ENCODE data around the gene GPC1.

GPC1 gene

DNA sequence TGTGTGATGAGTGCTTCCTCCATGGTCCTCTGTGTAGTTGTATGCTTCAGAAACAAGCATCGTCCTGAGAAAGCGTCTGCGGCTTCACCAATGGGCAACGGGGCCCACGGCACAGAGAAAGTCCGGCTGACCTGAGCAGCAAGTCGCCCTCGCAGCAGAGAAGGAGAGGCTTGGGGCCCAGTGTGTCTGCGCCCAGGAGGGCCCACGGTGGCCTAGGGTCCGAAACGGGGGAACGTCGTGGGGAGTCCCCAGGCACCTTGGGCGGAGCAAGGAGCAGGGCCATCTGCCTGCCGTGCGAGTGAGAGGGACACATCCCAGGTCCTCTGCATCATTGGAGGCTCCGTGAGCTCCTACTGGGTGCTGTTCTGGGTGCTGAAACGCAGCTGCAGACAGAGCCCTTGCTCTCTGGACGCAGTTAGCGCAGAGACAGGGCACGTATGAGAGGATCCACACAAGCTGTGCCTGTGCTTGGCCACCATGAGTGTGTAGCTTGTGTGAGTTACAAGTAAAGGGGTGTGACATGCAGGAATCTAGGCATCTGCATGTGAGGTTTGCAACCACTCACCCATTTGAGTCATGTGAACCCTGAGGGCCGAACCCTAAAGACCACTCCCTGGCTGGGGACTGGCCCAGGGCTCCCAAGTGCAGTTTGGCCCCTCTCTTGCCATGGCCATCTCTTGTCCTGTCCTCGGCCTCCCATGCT is 10.6 kb downstream of the GPC1 start:
- no peak for DNase-seq

- DNase-seq = no peak
Observed at GRCh38 chr2:240446664-240447175, 11.3 kb downstream of the GPC1 start.

GRCh38 chr2:240447331-240447730 is 11.9 kb downstream of the GPC1 start:
- DNase-seq = no peak

- DNase-seq = no peak
Observed at GRCh38 chr2:240447934-240448333, 12.5 kb downstream of the GPC1 start.

- no peak for DNase-seq
Observed at GRCh38 chr2:240448387-240449274, 13.2 kb downstream of the GPC1 start.

DNA sequence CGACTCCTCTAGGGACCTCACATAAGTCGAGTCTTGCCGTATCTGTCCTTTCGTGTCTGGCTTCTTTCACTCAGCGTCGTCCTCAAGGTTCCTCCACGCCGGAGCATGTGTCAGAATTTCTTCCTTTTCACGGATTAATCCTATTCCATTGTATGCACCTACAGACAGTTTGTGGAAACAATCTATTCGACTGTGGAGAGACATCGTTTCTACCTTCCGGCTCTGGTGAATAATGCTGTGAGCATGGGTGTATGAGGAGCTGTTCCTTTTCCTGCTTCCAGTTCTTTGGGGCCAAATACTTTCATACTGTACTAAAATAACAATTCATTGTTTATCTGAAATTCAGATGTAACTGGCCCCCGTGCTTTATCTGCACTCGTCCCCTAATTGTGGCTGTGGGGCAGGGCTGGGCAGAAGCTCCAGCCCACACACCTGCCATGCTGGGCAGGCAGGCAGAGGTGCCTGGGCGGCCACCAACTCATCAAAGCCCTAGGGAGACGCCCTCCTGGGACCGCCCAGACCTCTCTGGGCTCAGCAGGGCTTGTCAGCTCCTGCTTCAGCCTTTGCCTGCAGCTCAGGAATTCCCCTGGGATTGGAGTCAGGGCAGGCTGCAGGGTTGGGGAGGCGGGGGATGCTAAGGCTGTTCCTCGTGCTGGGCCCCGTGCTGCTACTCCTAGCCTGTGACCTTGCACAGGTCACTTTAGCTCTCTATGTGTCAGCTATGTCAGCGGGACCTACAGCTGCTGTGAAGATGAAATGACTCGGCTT is 14.5 kb downstream of the GPC1 start:
- DNase-seq = no peak

- DNase-seq = no peak
Observed at GRCh38 chr2:240450532-240451107, 15.2 kb downstream of the GPC1 start.

DNA sequence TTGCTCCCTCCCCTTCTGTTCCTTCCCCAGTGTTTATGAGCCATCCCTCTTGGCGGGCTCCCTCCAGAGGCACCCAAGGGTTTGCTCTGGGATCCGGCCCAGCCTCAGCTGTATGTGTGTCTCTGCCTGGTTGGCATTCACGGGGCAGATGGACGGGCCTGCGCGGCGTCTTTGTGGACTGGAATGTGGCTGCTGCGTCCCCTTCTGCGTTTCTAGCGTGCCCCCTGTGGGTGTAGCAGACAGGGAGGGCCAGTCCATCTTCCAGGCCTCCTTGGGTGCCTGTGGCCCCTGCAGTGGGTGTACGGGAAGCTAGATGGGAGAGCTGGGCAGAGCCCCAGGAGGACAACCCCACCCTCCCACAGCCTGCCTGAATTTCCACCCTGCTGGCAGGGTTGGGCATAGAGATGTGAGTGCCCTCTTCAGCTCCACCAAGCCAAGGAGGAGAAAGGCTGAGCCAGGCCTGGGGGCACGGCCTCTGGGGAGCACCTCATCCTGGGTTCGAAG is 15.7 kb downstream of the GPC1 start:
- no peak for DNase-seq

GRCh38 chr2:240451791-240452461 is 16.5 kb downstream of the GPC1 start:
- no peak for DNase-seq

DNA sequence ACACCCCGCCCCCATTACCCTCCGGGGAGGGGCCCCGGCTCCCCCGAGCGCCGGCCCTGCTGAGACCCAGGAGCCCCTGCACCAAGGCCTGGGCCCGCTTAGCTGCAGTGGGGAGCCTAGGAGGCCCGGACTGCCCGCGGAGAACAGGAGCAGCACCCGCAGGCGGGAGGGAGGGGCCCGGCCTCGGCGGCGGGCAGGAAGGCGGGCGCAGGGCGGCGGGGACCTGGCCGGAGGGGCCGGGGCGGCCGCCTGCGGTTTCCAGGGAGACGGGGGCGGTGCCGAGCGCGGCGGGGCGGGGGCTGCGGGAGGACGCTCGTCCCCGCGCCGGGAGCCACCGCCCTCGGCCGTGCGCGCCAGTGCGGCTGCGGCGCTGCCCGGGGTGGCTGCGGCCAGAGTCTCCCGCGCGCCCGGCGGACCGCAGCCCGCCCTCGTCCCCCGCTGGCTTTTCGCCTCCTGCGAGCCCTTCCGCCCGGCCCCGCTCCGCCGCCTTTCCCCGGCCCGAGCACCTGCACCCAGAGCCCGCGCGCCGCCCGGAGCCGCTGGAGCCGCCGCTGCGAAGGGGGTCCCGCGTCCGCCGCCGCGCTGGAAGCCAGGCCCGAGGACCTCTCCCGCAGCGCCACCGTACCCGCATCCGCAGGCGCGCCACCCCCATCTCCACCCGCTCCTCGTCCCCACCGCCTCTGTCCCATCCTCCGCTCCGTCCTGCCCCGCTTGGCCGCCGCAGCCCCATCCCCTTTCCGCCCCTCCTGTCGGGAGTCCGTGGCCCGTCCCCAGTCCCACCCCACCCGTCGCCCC is 17.2 kb downstream of the GPC1 start:
- peak in 1 of 2 donors; percentile 43 for DNase-seq

DNA sequence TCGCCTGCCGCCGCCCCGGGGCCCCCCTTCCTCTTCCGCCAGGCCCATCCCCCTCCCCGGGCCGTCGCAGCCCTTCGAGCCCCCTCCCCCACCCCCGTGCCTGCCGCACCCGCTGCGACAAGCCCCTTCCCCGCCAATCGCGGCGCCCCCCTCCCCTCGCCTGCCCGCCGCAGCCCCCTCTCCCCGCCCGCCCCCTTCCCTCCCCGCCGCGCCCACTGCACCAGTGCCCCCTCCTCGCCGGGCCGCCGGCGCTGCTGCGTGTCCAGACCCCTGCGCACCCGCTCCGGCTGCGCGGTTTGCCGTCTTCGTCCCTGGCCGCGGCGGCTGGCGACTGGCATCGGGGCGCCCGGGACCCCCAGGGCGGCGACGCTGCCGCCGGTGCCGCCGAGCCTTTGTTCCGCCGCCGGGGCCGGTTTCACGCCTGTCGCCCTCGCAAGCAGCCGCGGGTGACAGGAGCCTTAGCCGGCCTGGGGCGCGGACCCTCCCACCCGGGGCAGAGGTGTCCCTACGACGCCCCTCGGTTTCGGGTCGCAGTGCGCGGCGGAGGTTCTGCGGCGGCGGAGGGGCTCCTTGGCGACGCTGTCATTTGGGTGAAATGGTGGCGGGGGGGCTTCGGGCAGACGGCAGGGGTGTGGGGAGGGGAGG is 18.1 kb downstream of the GPC1 start:
- DNase-seq = no peak

DNA sequence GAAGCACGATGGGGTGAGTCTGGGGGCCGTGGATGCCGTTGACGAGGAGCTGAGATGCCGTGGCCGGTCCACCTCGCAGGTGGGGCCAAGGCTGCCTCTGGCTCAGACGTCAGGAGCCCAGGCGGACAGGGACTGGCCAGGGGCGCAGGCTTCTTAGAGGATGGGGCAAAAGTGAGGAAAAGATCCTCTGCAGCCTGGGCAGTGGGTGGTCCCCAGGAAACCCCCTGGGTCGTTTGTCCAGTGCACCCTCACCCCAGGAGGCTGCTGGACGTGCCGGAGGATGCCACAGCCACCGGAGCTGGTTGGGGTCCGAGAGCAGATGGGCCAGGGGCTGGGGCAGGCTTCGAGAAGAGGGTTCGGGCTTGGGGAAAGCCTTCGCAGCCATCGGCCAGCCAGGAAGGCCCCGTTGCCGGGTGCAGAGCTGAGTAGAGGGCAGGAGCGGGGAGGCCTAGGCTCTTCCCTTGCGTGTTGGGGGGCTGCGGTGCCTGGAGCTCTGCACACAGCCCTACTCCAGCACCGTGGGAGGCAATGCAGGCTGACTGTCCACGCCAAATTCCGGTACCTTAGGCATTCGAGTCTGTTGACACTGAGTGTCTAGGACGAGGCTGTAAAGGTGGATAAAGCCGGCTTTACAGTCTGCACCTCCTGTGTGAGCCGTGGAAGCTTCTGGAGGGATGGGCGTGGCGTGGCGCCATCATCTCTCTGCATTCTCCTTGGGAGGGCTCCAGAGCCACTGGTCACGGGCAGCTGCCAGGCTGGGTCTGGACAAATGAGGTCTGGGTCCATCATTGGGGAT is 18.8 kb downstream of the GPC1 start:
- no peak for DNase-seq

GRCh38 chr2:240455272-240455646 is 19.8 kb downstream of the GPC1 start:
- DNase-seq = no peak

GRCh38 chr2:240455647-240456446 is 20.4 kb downstream of the GPC1 start:
- no peak for DNase-seq

DNA sequence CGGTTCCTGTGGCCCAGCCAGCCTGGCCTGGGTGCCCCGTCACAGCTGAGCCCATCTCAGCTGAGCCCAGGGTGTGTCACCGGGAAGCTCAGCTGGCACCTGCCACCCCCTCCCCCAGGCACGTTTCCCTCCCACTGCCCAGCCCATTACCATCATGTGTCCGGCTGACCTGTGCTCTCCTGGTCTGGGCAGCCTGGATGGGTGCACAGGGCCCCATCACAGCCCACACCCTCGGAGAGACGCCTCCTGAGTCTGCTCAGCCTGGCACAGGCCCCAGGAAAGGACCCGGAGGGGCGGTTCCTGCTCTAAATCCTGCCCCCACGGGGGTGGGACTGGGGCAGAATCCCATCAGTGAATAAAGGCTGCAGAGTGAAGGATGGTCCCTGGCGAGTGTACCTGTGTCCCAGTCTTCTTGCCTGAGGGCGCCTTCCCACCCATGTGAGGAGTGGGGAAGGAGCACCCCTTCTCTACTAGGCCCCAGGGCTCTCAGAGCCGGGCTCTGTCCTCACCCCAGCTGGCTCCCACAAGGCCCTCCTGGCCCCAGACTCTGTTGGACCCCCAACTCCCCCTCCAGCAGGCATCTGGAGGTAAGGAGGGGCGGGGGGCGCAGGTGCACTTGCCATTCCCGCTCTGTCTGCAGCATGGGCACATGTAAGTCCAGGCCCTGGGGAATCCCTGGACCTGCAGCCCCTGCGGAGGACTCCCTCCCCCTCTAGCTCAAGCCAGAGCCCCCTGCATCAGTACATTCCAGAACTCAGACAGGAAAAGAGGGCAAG is 21.2 kb downstream of the GPC1 start:
- DNase-seq = no peak

DNA sequence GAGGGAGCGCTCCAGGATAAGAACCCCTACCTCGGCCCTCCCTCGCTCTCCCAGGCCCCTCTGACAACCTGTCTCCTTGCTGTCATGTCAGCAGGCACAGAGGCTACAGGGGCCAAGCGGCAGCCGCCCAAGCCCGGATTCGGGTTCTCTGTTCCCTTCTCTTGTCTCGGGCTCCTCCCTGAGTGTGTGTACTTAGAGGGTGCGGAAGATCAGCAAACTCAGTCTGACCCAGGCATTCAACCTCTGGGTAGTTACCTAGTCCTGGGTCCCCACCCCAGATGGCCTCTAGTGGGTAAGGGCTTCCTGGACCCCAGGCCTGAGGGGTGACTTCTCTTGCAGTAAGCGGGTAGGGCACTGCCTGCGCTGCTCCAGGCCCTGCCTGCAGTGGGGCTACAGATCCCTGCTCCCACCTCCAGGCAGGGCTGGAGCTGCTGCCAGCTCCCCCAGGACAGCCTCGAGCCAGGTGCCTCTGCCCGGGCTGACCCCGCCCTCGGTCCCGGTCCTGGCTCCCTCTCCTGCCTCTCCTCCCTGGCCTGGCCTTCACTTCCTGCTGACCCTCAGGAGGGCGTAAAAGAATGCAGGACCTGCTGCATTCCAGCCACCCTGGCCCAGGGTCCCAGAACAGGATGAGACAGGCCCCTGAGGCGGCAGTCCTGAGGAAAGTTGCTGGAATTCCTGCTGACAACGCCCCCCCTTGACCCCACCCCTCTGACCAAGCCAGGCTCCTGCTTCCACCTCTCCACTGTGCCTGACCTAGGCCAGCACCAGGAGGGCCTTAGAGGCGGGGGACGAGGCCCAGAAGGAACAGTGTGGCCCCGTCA is 22.0 kb downstream of the GPC1 start:
- no peak for DNase-seq

Measured in stimulated activated CD4-positive, alpha-beta T cell treated with anti-CD3 and anti-CD28 coated beads, Interleukin-2, amount 100 ng/mL, for 24 hours (primary cell).